ENCODE measurements around the gene PACC1. TPM values are rescaled to one million over a fixed set of nuclear protein-coding genes. Genes with fewer than 3 reads are reported as not detected.

PACC1 gene
- total and polyA plus RNA-seq, 10 donors = 6.5 to 12.8 (median 8.5) TPM

GRCh38 chr1:212377644-212378043 lies 37.0 kb downstream of the PACC1 start:
- Histone ChIP-seq H3K36me3 (peaks cover 0 to 89% (median 37%) of the 10 kb centered on the region in 6 donors), H3K9me3 (peaks cover 0 to 8% (median 0%) of the 10 kb centered on the region in 8 donors), H3K4me1 (no peaks in the 10 kb centered on the region), H3K27ac (no peak overlapping the region), H3K4me3 (no peak overlapping the region), H3K27me3 (replicated peaks in 1 of 7) (no peaks in the 10 kb centered on the region)
- WGBS, 5 donors = 96 to 100% (median 99%) methylated on average over 3 of the region's 3 CpGs
- DNase-seq = no peak
- intact Hi-C loops (cut with DNase I; ENCODE audit: low total_unique reads) = no loop called here
- TF ChIP-seq POLR2AphosphoS5 (IDR thresholded peaks at IDR 0.05) (no peak), CTCF (IDR thresholded peaks at IDR 0.05 in 8 of 11, conservative IDR thresholded peaks at IDR 0.05 in 3 of 11) (no peak), POLR2A (IDR thresholded peaks at IDR 0.05) (no peak)

GRCh38 chr1:212375986-212376385 lies 38.7 kb downstream of the PACC1 start:
- Histone ChIP-seq H3K9me3 (peaks cover 0 to 14% (median 0%) of the 10 kb centered on the region in 8 donors), H3K4me1 (no peaks in the 10 kb centered on the region), H3K36me3 (peaks cover 0 to 86% (median 35%) of the 10 kb centered on the region in 6 donors), H3K4me3 (no peak overlapping the region), H3K27ac (no peak overlapping the region), H3K27me3 (replicated peaks in 1 of 7) (no peaks in the 10 kb centered on the region)
- TF ChIP-seq POLR2A (IDR thresholded peaks at IDR 0.05) = no peak
- TF ChIP-seq POLR2AphosphoS5 (IDR thresholded peaks at IDR 0.05) = no peak
- TF ChIP-seq CTCF (IDR thresholded peaks at IDR 0.05 in 8 of 11, conservative IDR thresholded peaks at IDR 0.05 in 3 of 11) = no peak
- intact Hi-C loops (cut with DNase I; ENCODE audit: low total_unique reads) = no loop called here
- 78 to 92% (median 88%) methylated on average over 5 of the region's 5 CpGs for WGBS, 5 donors
- no peak for DNase-seq

GRCh38 chr1:212368073-212368484 lies 46.6 kb downstream of the PACC1 start:
- H3K27me3 ChIP-seq (replicated peaks in 1 of 7) = no peaks in the 10 kb centered on the region
- intact Hi-C loops (cut with DNase I; ENCODE audit: low total_unique reads) = loop anchor here (5.0 kb wide), 1 partner anchor 306 kb away; no protein-coding TSS in a partner anchor
- WGBS, 5 donors = 78 to 84% (median 82%) methylated on average over 3 of the region's 3 CpGs
- peaks cover 0 to 90% (median 27%) of the 10 kb centered on the region in 6 donors for H3K36me3 ChIP-seq
- no peak overlapping the region for H3K27ac ChIP-seq
- peak; percentile 39 to 83 (median 68) for TF ChIP-seq CTCF (IDR thresholded peaks at IDR 0.05 in 8 of 11, conservative IDR thresholded peaks at IDR 0.05 in 3 of 11)
- TF ChIP-seq POLR2AphosphoS5 (IDR thresholded peaks at IDR 0.05) = no peak
- H3K4me3 ChIP-seq = no peak overlapping the region
- H3K4me1 ChIP-seq = no peaks in the 10 kb centered on the region
- peaks cover 0 to 19% (median 3%) of the 10 kb centered on the region in 8 donors for H3K9me3 ChIP-seq
- no peak for DNase-seq

- H3K4me1 ChIP-seq = no peaks in the 10 kb centered on the region
- H3K9me3 ChIP-seq = peaks cover 0 to 14% (median 2%) of the 10 kb centered on the region in 8 donors
- TF ChIP-seq POLR2AphosphoS5 (IDR thresholded peaks at IDR 0.05) = peak in 1 of 3 donors; percentile 21
- TF ChIP-seq POLR2A (IDR thresholded peaks at IDR 0.05) = no peak
- TF ChIP-seq CTCF (IDR thresholded peaks at IDR 0.05 in 8 of 11, conservative IDR thresholded peaks at IDR 0.05 in 3 of 11) = no peak
- H3K36me3 ChIP-seq = peaks cover 0 to 93% (median 32%) of the 10 kb centered on the region in 6 donors
- no peaks in the 10 kb centered on the region for H3K27me3 ChIP-seq (replicated peaks in 1 of 7)
- no peak overlapping the region for H3K4me3 ChIP-seq
- intact Hi-C loops (cut with DNase I; ENCODE audit: low total_unique reads) = loop anchor here (5.0 kb wide), 1 partner anchor 305 kb away; no protein-coding TSS in a partner anchor
- 71 to 94% (median 80%) methylated on average over 1 to 2 of the region's 2 CpGs for WGBS, 5 donors
- no peak overlapping the region for H3K27ac ChIP-seq
- DNase-seq = no peak
These were observed 47.1 kb downstream of the PACC1 start for GRCh38 chr1:212367474-212368072.
